Muscle layer of duodenum (tissue), 2 donors: ENCODE results near the gene MZF1.
A peak's percentile ranks its signal among the peaks of the same experiment; 100 is the strongest.

Experiments used
- H3K27ac ChIP-seq: one replicate; pipeline ENCODE4 v1.7.0; 2013; ENCODE audit warnings: mild to moderate bottlenecking, low read length
- H3K27me3 ChIP-seq: one replicate; pipeline ENCODE4 v1.7.0; 2013; ENCODE audit warnings: low read depth, mild to moderate bottlenecking, control low read depth, low read length
- H3K36me3 ChIP-seq, 2 donors: one replicate each; pipeline ENCODE4 v1.7.0; 2013; ENCODE audit warnings: low read length in 2 of 2, control low read depth in 1 of 2, mild to moderate bottlenecking in 1 of 2; ENCODE audit not compliant: insufficient read depth in 2 of 2, control insufficient read depth in 1 of 2
- H3K4me1 ChIP-seq, 2 donors: one replicate each; pipeline ENCODE4 v1.7.0; 2013; ENCODE audit warnings: low read length in 2 of 2, mild to moderate bottlenecking in 2 of 2, control low read depth in 1 of 2, moderate library complexity in 1 of 2; ENCODE audit not compliant: insufficient read depth in 2 of 2, control insufficient read depth in 1 of 2
- H3K4me3 ChIP-seq, 2 donors: one replicate each; pipeline ENCODE4 v1.7.0; 2013; ENCODE audit warnings: low read length in 2 of 2, low read depth in 1 of 2, mild to moderate bottlenecking in 1 of 2
- H3K9me3 ChIP-seq, 2 donors: one replicate each; pipeline ENCODE4 v1.7.0; 2013; ENCODE audit warnings: low read length in 2 of 2, control low read depth in 1 of 2, mild to moderate bottlenecking in 1 of 2; ENCODE audit not compliant: control insufficient read depth in 1 of 2
- donor health status: healthy.

The MZF1 gene

DNA sequence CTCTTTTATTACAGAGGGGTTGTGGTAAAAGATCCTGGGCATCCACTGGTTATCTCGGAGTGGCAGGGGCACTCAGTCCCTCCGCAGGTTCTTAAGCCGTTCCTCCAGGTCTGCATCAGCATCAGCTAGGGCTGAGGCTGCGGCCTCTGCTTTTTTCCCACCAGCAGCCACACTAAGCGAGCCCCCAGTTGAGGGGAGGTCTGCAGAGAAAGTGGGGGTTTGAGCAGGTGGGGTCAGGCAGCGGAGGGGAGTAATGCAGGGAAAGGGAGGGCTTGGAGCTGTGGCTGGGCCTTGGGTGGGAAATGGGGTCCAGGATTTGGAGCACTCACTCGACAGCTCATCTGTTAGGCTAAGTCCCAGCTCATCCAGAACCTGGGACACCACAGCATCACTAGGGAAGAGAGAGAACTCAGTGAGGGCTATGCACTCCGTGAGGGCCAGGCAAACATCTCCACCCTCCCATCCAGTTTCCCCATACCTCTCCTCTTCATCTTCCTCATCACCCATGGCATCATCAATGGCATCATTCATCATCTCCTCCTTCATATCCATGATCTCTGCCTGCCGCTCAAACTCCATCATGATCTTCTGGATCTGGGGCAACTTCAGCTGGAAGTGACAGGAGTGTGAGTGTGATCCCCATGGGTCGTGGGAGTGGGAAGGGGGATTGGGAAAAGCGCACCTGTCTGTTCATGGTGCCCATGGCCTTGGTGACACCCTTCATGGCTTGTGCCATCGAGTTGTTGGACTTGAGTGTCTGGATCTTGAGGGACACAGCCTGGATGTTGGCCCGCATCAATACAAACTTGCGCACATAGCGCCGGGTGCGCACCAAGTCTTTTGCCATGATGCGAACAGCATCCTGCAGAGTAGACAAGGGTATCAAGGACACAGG, 21.3 kb downstream of the MZF1 start:
- Histone ChIP-seq H3K4me3 (no peak overlapping the region), H3K4me1 (peaks cover 7 to 36% of the 10 kb centered on the region in 2 donors), H3K27me3 (no peaks in the 10 kb centered on the region), H3K36me3 (peaks cover 65 to 69% of the 10 kb centered on the region in 2 donors), H3K27ac (no peak overlapping the region), H3K9me3 (no peaks in the 10 kb centered on the region)

DNA sequence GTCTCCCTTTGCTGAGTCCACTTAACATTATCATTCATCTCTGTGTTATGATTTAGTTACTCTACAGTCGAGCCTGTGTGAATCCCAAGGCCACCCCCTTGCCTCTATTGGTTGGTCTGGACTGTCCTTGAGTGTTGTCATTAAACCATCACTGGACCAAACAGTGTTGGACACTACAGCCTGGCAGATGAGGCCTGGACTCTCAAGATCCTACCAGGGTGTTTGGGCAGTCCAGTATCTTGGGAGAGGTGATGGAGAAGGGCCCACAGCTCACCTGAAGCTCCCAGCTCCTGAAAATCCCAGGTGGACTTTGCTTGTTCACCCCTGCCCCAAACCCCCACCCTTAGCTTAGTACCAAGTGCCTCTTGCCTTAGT, 22.0 kb downstream of the MZF1 start:
- no peak overlapping the region for H3K27ac ChIP-seq

DNA sequence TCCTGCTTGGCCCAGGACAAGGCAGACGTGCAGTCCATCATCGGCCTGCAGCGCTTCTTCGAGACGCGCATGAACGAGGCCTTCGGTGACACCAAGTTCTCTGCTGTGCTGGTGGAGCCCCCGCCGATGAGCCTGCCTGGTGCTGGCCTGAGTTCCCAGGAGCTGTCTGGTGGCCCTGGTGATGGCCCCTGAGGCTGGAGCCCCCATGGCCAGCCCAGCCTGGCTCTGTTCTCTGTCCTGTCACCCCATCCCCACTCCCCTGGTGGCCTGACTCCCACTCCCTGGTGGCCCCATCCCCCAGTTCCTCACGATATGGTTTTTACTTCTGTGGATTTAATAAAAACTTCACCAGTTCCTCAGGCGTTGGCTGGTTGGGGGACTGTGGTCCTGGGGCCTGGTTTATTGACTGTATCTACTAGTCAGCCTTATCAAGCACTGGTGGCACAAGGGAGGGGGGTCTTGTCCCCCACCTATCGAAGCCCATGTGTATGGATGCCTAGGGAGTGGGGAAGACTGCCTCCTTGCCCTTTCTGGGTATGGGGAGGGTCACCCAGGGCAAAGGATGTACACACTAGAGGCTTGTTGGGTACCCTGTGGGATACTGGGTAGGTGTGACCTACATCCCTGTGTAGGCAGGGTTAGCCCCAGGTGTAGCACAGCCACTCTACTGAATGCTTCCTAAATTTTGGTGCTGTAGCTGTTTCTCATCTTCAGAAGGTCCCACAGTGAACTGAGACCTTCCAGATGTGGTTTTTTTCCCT, 22.6 kb downstream of the MZF1 start:
- Histone ChIP-seq H3K4me3 (no peak overlapping the region), H3K27ac (no peak overlapping the region), H3K27me3 (no peaks in the 10 kb centered on the region), H3K36me3 (peaks cover 56 to 64% of the 10 kb centered on the region in 2 donors), H3K4me1 (peaks cover 13 to 36% of the 10 kb centered on the region in 2 donors), H3K9me3 (no peaks in the 10 kb centered on the region)

More for the DNA sequence above, 22.0 kb downstream of the MZF1 start:
- Histone ChIP-seq H3K9me3 (no peaks in the 10 kb centered on the region), H3K4me3 (no peak overlapping the region), H3K27me3 (no peaks in the 10 kb centered on the region), H3K36me3 (peaks cover 58 to 66% of the 10 kb centered on the region in 2 donors), H3K4me1 (peaks cover 13 to 36% of the 10 kb centered on the region in 2 donors)

GRCh38 chr19:58549664-58550361, 23.3 kb downstream of the MZF1 start:
- peaks cover 56 to 64% of the 10 kb centered on the region in 2 donors for H3K36me3 ChIP-seq

GRCh38 chr19:58548859-58549663, 24.1 kb downstream of the MZF1 start:
- H3K27me3 ChIP-seq: no peaks in the 10 kb centered on the region
- H3K4me1 ChIP-seq: peaks cover 11 to 32% of the 10 kb centered on the region in 2 donors
- H3K27ac ChIP-seq: no peak overlapping the region
- H3K4me3 ChIP-seq: no peak overlapping the region
- peaks cover 56 to 64% of the 10 kb centered on the region in 2 donors for H3K36me3 ChIP-seq
- H3K9me3 ChIP-seq: no peaks in the 10 kb centered on the region

More at GRCh38 chr19:58549664-58550361, 23.3 kb downstream of the MZF1 start:
- Histone ChIP-seq H3K4me1 (peaks cover 13 to 36% of the 10 kb centered on the region in 2 donors), H3K27ac (no peak overlapping the region), H3K9me3 (no peaks in the 10 kb centered on the region), H3K27me3 (no peaks in the 10 kb centered on the region), H3K4me3 (no peak overlapping the region)

DNA sequence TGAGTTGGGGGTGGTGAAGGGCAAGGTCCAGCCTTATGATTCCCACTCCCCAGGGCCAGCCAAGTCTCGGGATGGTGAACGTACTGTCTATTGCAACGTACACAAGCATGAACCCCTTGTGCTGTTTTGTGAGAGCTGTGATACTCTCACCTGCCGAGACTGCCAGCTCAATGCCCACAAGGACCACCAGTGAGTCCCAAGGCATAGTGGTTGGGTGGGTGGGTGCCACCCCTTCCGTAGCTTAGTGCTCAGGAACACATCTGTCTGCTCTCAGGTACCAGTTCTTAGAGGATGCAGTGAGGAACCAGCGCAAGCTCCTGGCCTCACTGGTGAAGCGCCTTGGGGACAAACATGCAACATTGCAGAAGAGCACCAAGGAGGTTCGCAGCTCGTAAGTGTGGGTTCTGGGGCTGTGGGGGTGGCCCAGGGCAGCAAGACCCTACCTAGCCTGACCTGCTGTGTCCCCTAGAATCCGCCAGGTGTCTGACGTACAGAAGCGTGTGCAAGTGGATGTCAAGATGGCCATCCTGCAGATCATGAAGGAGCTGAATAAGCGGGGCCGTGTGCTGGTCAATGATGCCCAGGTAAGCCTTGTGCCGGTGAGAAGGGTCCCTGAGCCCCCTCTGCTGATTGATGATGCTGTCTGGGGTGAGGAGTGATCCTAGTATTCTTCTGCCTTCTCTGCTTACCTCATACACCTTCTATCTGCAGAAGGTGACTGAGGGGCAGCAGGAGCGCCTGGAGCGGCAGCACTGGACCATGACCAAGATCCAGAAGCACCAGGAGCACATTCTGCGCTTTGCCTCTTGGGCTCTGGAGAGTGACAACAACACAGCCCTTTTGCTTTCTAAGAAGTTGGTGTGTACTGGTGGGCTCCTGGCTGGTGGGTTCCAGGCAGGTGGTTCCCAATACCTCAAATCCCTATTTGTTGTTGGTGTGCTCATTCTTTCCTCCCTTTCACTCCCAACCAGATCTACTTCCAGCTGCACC, 25.5 kb downstream of the MZF1 start:
- H3K27ac ChIP-seq: no peak overlapping the region
- no peak overlapping the region for H3K4me3 ChIP-seq
- H3K9me3 ChIP-seq: no peaks in the 10 kb centered on the region
- peaks cover 6 to 23% of the 10 kb centered on the region in 2 donors for H3K4me1 ChIP-seq
- H3K27me3 ChIP-seq: no peaks in the 10 kb centered on the region
- peaks cover 52 to 60% of the 10 kb centered on the region in 2 donors for H3K36me3 ChIP-seq

GRCh38 chr19:58546019-58546530, 27.1 kb downstream of the MZF1 start:
- H3K4me1 ChIP-seq: peaks cover 6 to 23% of the 10 kb centered on the region in 2 donors
- peak overlapping the region; percentile 88 to 91 for H3K4me3 ChIP-seq
- peak overlapping the region; percentile 6 for H3K27ac ChIP-seq
- H3K36me3 ChIP-seq: peaks cover 39 to 44% of the 10 kb centered on the region in 2 donors
- H3K27me3 ChIP-seq: no peaks in the 10 kb centered on the region
- H3K9me3 ChIP-seq: no peaks in the 10 kb centered on the region

DNA sequence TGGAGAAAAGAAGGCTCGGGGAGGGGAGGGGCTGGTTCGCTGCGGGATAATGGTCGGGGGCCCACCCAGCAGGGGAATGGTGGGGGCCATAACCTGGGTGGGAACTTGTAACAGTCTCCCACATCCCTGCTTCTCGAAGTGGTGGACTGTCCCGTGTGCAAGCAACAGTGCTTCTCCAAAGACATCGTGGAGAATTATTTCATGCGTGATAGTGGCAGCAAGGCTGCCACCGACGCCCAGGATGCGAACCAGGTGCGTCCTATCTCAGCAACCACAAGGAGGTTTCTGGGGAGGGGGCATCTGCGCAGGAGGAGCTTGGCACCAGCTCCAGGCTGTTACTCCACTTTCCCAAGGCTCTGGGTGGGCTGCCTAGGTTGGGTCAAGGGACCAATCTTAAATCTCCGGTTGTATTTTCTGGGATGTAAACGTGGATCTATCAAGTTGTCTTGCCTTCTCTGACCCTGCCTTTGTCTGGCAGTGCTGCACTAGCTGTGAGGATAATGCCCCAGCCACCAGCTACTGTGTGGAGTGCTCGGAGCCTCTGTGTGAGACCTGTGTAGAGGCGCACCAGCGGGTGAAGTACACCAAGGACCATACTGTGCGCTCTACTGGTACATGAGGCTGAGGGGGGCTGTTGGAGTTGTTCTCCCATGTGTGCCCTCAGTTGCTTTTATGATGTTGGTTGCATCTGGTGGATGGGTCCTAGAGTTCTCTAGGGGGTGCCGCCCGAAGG, 27.7 kb downstream of the MZF1 start:
- H3K4me1 ChIP-seq: peaks cover 6 to 23% of the 10 kb centered on the region in 2 donors
- no peaks in the 10 kb centered on the region for H3K9me3 ChIP-seq
- H3K36me3 ChIP-seq: peaks cover 33 to 38% of the 10 kb centered on the region in 2 donors
- no peaks in the 10 kb centered on the region for H3K27me3 ChIP-seq
- H3K27ac ChIP-seq: peak overlapping the region; percentile 6
- peak overlapping the region; percentile 88 to 91 for H3K4me3 ChIP-seq

GRCh38 chr19:58544591-58545285, 28.4 kb downstream of the MZF1 start:
- H3K9me3 ChIP-seq: no peaks in the 10 kb centered on the region
- H3K4me1 ChIP-seq: peaks cover 6 to 23% of the 10 kb centered on the region in 2 donors
- H3K27me3 ChIP-seq: no peaks in the 10 kb centered on the region
- peak overlapping the region; percentile 6 for H3K27ac ChIP-seq
- peak overlapping the region; percentile 88 to 91 for H3K4me3 ChIP-seq
- peaks cover 26 to 31% of the 10 kb centered on the region in 2 donors for H3K36me3 ChIP-seq
